ENCODE measurements around the gene MLN. TPM values are rescaled to one million over a fixed set of nuclear protein-coding genes. Genes with fewer than 3 reads are reported as not detected.
A peak's percentile ranks its signal among the peaks of the same experiment; 100 is the strongest.
"Not testable (repeated sequence)": the region's sequence is repeated elsewhere in the genome, so short reads cannot be mapped to it uniquely, and the experiment has no call there.

Gene MLN
- total RNA-seq, 1 experiment from 2014 or later: not detected

- no peak for DNase-seq (ENCODE audit: low spot score)
Observed at GRCh38 chr6:33834401-33835392, 30.9 kb upstream of the MLN start.

- DNase-seq (ENCODE audit: low spot score): no peak
Observed at GRCh38 chr6:33833599-33833998, 29.8 kb upstream of the MLN start.

GRCh38 chr6:33832831-33833230, 29.0 kb upstream of the MLN start:
- not testable (repeated sequence) for DNase-seq (ENCODE audit: low spot score)

- not testable (repeated sequence) for DNase-seq (ENCODE audit: low spot score)
Observed at GRCh38 chr6:33831725-33832124, 27.9 kb upstream of the MLN start.

- DNase-seq (ENCODE audit: low spot score): no peak
Observed at GRCh38 chr6:33830635-33831240, 26.9 kb upstream of the MLN start.

- DNase-seq (ENCODE audit: low spot score): no peak
Observed at GRCh38 chr6:33828764-33829731, 25.2 kb upstream of the MLN start.

- DNase-seq (ENCODE audit: low spot score): no peak
Observed at GRCh38 chr6:33828452-33828763, 24.6 kb upstream of the MLN start.

GRCh38 chr6:33827546-33828451, 24.0 kb upstream of the MLN start:
- DNase-seq (ENCODE audit: low spot score): no peak

- DNase-seq (ENCODE audit: low spot score): peak; percentile 20
Observed at GRCh38 chr6:33826537-33826936, 22.7 kb upstream of the MLN start.

GRCh38 chr6:33824461-33825154, 20.8 kb upstream of the MLN start:
- DNase-seq (ENCODE audit: low spot score): no peak

GRCh38 chr6:33823806-33824205, 20.0 kb upstream of the MLN start:
- no peak for DNase-seq (ENCODE audit: low spot score)

GRCh38 chr6:33822575-33823395, 19.0 kb upstream of the MLN start:
- peak; percentile 66 for DNase-seq (ENCODE audit: low spot score)

GRCh38 chr6:33820784-33821520, 17.1 kb upstream of the MLN start:
- DNase-seq (ENCODE audit: low spot score): no peak

GRCh38 chr6:33820243-33820642, 16.4 kb upstream of the MLN start:
- no peak for DNase-seq (ENCODE audit: low spot score)

GRCh38 chr6:33819021-33819420, 15.2 kb upstream of the MLN start:
- no peak for DNase-seq (ENCODE audit: low spot score)

GRCh38 chr6:33818293-33818692, 14.5 kb upstream of the MLN start:
- DNase-seq (ENCODE audit: low spot score): no peak

GRCh38 chr6:33817489-33817888, 13.7 kb upstream of the MLN start:
- no peak for DNase-seq (ENCODE audit: low spot score)

- DNase-seq (ENCODE audit: low spot score): no peak
Observed at GRCh38 chr6:33816911-33817310, 13.1 kb upstream of the MLN start.

GRCh38 chr6:33815854-33816253, 12.1 kb upstream of the MLN start:
- peak; percentile 35 for DNase-seq (ENCODE audit: low spot score)

All from HT-29 (cell line).